T follicular helper cell (primary cell): ENCODE measurements around the gene AFAP1.

Experiments used
- DNase-seq: peaks from one replicate; pipeline ENCODE4 v3.0.0-alpha.2; 2020; ENCODE audit warnings: low read depth

The AFAP1 gene

GRCh38 chr4:7737752-7738457 is 201.8 kb downstream of the AFAP1 start:
- no peak for DNase-seq

DNA sequence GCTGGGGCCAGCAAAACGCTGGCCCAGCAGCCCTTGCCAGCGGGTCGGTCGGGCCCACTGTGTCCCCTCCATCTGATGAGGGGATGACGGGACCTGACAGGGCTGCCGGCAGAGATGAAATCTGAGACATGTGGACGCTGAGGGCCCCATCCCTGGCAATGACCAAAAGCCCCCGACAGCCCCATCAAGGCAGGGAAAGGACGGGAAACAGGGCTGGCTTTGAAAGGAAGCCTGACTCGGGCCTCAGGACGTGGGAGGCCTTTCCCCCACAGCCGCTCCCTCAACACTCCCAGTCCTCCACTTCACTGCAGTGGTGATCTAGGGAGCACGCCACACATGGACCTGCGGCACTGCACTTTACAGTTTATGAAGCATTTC is 202.4 kb downstream of the AFAP1 start:
- no peak for DNase-seq

DNA sequence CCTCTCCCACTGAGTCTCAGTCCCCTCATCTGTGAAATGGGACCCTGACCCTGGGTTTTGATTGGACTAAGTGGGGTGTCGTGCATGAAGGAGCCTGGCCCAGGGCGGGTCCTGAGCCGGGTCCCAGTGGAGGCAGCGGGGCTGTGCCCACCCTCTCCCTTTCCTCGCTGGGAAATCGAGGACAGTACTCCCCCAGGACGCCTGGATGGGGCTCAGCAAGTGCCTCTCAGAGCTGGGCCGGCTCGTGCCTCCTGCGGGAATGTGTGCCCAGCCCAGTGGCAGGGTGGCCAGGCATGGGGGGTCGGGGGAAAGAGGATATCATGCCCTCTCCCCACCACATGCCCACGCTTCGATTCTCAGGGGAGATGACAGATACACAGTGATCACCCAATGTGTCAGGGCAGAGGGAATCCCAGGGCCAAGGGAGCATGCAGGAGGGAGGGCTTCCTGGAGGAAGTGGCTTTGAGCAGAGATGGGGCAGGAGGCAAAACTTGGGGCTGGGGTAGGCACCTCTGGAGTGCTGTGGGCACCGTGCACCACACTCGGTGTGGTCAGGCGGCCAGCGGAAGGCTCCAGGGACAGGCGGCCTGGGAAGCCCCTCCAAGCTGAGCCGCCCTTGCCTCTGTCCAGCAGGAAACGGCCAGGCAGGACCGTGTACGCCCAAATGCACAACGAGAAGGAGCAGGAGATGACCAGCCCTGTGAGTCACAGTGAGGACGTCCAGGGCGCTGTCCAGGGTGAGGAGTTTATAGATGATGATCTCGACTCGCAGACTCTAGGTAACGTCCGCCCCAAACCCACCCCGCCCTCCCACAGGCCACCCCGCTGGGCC is 203.0 kb downstream of the AFAP1 start:
- no peak for DNase-seq

GRCh38 chr4:7735961-7736360 is 203.7 kb downstream of the AFAP1 start:
- no peak for DNase-seq

DNA sequence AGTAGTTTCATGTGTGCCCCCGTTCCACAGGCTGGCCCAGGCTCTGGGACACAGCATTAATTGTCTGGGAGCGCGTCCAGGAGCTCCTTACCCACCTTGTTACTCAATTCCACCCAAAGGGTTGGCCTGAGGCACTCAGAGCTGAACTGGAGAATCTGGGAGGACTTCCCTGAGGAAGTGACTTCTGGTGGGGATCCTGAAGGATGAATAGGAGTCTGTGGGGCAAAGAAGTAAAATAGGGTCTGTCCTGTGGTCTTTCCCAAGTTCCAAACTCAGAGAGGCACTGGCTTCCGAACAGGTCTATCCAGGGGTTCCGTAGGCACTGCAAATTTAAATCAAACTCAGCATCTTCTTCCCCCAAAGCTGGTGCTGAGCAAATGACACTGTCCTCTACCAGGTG is 204.3 kb downstream of the AFAP1 start:
- DNase-seq: no peak

DNA sequence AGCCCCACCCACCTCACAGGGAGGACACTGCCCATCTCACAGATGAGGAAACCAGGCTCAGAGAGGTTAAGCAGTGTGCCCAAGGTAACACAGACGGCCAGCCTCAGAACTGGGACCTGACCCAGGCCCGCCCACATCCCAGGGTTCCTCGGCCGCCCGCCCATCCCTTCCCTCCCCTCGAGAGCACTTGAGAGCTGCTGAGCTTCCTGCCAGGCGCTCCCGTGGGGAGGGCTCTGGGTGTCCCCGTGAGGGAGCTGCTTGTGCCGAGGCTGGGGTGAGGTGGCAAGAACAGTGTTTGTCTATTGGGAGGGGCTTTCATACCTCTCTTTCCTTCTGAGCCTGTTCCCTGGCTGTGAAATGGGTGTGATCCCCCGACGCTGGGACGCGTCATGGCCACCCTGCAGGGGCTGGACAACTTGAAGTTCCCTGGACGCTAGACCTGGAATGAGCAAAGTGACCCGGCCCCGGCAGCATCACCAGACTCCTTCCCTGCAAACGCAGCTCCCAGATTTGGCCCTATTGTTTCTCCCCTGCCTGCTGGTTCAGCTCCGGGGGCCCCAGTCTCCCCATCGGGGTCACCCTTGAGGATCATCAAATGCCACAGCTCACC is 204.9 kb downstream of the AFAP1 start:
- DNase-seq: no peak

DNA sequence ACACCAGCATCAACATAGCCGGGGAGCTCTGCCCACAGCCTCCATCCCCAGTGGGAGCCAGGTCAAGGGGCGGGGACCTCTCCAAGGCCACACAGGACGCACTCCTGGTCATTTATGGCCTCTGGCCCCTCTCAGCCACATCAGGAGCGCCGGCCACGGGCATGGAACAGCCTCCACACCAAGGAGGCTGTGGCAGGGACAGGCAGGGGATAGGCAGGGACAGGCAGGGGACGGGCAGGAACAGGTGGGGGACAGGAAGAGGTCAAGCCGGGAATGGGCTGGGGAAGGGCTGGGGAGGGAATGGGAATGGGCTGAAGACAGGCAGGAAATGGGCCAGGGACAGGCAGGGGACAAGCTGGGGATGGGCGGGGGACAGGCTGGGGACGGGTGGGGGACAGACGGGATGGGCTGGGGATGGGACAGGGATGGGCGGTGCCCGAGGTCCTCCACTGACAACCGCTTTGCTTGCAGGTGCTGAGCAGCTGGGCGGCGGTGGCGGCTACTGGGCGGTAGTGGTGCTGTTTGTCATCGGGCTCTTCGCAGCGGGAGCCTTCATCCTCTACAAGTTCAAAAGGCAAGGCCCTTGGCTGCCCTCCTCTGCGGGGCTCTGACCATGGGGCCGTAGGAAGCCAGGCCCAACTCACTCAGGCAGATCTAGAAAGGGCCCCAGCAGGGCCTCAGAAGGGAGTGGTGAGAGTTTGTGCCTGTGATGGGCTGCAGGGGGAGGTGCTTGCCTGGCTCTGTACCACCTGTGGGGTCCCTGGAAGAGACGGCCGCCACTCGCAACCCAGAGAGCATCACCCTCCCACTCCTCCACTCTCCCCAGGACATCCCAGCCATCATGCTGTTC is 205.6 kb downstream of the AFAP1 start:
- no peak for DNase-seq

DNA sequence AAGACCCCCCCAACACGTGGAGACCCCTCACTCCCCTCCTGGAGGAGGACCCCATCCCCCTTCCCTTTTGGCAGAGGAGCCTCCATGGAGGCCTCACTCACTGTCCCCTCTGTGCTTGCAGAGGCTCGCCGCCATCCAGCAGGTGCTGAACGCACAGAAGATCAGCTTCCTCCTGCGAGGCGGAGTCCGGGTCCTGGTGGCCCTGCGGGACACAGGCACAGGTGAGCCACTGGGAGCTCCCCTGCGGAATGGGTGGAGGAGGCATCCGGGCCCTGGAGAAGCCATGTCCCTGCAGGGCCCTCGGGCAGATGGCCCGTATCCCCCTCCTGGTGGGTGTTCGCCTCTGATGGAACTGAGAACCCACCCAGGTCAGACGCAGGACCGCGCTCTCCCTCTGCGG is 206.5 kb downstream of the AFAP1 start:
- no peak for DNase-seq

DNA sequence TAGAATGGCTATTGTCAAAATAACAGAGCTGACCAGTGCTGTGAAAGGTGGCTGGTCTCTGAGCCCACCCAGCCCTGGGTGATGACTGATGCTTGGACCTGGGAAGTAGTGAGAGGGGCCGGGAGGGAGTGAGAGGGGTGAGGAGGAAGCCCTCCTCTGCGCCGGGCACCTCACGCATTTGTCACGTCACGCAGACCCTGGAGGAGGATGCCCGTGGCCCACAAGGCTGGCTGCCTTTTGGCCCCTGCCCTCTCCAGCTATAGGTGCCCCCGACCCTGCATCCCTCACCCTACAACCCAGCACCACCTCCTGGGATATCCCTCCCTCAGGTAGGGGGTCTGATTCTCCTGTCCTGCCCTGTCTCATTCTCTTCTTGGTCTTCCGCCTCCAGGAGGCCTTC is 207.4 kb downstream of the AFAP1 start:
- DNase-seq: no peak

- no peak for DNase-seq
Measured at GRCh38 chr4:7731437-7731836, 208.2 kb downstream of the AFAP1 start.

DNA sequence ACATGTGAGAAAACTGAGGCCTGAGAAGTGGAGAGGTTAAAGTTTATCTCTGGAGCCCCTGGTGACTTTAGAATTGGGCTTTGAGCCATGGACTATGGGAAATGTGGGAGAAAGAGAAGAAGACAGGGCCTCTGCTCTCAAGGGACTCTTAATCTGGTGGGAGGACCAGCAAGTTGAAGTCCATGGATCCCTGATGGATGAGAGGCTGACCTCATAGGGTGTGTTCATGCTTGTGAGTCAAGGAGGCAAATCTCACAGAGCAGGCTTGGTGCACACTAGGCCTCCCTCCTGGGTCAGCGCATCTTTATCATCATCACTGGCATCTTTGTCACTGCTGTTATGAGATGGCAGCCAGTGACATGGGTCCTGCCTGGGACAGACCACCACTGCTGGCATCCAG is 211.9 kb downstream of the AFAP1 start:
- no peak for DNase-seq

DNA sequence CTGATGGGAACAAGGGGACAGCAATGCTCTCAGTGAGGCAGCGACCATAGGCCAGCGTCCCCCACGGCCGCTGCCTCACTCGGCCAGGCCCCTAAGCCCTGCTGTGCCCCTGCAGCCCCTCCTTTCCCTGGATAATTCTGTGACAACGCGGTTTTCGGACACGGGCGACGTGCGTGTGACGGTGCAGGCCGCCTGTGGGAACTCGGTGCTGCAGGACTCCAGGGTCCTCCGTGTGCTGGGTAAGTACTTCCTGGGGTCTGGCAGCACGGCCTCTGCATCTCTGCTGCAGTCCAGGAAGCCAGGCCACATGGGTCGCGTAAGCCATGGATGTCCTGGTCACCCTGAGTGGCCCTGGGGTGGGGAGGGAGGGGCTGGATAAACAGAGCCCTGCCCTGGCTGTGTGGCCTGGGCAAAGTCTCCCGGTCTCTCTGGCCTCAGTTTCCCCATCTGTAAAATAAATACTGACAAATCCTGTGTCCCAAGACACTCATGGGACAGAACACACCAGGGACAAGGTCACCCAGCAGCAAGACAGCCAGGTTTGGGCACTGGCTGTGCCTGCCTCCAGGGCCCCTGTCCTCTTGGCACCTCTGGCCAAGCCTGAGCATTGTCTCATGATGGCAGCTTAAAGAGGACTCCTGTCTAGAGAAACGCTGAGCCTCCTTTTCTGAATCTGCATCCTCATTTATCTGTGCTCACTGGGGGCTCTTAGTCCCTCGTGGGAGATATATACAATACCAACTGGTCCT is 212.8 kb downstream of the AFAP1 start:
- DNase-seq: no peak

DNA sequence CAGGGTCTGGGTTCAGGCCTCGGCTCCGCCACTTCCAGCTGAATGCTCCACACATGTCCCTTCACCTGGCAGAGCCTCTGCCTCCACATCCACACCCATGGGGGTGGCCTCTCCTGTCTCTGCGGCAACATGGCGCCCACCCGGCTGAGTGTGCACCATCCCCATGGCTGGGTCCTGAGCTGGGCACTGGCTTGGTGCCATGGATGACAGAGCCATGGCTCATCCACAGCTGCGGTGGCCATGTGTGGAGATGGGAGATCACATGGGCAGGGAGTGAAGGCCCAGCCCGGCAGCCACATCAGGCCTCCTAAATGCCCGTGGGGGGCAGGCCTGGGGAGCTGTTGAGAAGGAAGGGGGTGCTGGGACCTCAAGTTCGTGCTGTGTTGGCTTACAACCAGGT is 213.7 kb downstream of the AFAP1 start:
- DNase-seq: no peak

DNA sequence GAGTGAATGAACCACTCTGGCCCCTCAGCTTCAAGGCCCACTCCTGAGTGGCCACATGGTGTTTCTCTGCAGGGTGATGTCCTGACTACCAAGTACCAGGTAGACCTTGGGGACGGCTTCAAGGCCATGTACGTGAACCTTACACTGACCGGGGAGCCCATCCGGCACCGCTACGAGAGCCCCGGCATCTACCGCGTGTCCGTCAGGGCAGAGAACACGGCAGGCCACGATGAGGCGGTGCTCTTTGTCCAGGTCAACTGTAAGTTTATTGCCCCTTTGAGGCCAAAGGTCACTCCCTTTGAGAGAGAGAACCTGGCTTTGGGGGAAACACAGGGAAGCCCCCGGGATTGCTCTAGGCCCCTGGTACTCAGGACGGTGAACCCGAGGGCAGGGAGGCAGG is 216.0 kb downstream of the AFAP1 start:
- no peak for DNase-seq

DNA sequence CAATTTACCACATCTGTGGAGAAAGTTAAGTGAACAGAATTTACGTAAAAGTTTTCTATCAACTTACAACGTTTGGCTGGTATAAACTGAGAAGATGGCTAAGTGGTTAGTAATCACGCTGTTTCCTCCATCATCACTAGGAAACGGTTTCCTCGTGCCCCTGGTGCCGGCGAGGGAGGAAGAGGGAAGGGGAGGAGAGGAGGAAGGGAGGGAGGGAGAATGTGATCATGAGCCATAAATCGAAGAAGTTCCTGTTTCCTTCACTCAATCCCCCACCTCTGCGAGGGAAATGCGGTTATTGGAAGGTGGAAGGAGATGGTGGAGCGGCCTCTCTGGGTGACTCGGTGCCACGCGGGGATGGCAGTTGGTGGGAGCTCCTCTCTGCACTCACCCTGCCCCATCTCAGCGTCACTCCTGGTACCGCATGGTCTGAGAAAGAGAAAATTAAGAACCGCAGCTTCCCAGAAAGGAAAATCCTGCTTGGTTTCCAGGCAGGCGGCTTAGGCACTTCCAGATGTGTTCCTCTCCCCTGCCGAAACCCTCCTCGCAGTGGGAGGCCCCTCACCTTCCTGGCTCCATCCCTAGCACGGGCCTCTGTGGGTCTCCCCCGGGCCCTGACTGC is 216.8 kb downstream of the AFAP1 start:
- no peak for DNase-seq

DNA sequence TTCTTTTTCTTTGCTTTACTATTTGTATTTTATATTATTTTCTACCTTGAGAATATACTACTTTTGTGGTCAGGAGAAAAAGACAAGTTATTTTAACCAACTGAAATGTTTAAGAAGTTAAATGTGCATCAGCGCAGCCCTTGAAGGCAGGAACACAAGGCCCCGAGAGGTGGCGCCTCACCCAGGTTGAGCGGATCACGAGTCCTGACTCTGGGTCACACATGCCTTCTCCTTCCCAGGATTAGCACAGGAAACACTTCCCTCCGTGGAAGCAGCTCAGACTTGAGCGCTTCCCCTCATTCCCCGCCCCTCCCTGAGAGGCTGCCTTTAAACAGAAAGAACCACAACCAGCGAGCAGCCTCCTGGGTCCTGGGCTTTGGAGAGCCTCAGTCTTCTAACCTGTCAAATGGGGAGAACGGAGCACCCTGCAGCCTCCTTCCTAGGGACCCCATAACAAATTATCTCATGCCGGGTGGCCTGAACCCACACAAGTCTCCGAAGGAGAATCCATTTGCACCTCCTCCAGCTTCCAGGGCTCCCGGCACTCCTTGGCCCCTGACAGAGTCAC is 217.6 kb downstream of the AFAP1 start:
- no peak for DNase-seq

GRCh38 chr4:7719354-7720174 is 220.1 kb downstream of the AFAP1 start:
- peak; percentile 5 for DNase-seq

DNA sequence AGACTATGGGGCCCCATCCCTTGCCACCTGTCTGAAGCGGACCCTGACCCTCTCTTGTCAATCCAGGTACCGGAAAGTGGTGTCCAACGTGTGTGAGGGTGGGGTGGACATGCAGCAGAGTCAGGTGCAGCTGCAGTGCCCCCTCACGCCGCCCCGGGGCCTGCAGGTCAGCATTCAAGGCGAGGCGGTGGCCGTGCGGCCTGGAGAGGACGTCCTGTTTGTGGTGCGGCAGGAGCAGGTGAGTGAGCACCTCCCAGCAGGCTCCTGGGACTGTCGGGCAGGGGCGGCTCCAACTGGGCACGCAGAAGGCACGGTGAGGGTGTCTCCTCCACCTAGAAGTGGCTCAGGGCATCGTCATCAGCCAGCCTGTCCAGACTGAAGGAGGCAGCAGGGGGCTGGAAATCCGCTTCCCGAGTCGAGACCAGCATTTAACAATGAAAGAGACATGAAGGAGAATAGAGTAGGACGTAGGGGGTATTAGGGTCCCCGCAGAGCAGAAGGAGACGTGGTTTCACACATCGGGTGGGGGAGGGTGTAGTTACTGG is 221.6 kb downstream of the AFAP1 start:
- no peak for DNase-seq

DNA sequence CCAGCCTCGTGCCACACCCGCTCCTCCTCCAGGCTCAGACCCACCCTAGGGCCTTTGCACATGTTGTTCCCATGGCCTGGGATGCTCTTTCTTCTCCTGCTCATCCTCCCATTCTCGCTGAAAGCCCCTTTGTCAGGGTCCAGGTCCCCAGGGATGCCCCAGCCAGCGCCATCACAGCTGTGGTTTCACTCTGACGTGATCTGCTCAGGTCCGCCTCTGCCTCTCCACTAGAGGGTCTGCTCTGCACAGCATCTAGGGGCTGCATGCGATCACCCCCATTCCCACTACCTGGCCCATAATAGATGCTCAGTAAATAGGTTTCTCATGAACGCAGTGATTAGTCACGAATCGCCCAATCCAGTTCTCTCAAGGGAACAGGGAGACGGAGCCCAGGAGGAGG is 222.5 kb downstream of the AFAP1 start:
- DNase-seq: no peak
